DOHH2 (cell line): ENCODE data around the gene MMP15.

Experiments
- EZH2phosphoT487 ChIP-seq: fragments of 200-600 bp; sonication (generic); IDR thresholded peaks from 2 replicates; pipeline ENCODE4 v1.6.1; 2017; ENCODE audit warnings: borderline replicate concordance, mild to moderate bottlenecking, antibody characterized with exemption, low read length, moderate library complexity, mixed read lengths
- TF ChIP-seq, protein P1 (sequence below): fragments of 200-600 bp; sonication (generic); IDR thresholded peaks from one replicate; pipeline ENCODE4 v1.5.1; 2014; ENCODE audit warnings: antibody characterized with exemption, mild to moderate bottlenecking, low read depth, low read length; ENCODE audit not compliant: poor library complexity, severe bottlenecking

DNA sequence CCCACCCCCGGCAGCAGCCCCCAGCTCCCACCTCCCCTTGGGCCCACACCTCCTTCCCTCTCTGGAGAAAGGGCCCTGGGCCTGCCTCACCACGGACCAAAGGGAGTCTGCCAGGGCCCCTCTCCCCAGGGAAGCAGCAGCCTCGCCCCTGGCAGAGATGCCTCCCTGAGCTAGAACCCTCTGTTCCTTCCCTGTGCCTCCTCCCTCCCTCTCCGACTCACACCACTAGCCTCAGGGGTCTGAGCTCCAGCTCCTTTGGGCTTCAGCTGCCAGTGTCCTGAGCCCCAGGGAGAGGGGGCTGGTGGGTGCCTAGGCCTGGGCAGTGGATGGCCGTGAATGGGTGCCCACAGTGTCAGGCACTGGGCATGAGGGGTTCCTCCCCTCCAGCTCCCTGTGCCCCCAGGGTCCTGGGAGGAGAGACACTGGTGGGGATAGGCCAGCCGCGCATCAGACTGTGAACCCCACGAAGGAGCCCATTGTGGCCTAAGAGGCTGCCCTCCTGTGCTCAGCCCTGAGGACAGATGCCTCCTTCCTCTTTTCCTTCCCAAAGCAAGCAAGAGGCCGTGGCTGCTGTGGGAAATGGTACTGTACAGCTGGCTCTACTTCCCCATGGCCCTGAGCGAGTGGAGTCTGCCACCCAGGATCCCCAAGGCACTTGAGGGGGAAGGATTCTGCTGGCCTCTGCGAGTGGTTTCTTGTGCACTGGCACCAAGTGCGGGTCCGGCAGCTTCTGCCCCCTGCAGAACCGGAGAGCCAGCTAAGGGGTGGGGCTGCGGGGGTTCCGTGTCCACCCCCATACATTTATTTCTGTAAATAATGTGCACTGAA lies 20.7 kb downstream of the MMP15 start:
- TF ChIP-seq, protein P1, sequence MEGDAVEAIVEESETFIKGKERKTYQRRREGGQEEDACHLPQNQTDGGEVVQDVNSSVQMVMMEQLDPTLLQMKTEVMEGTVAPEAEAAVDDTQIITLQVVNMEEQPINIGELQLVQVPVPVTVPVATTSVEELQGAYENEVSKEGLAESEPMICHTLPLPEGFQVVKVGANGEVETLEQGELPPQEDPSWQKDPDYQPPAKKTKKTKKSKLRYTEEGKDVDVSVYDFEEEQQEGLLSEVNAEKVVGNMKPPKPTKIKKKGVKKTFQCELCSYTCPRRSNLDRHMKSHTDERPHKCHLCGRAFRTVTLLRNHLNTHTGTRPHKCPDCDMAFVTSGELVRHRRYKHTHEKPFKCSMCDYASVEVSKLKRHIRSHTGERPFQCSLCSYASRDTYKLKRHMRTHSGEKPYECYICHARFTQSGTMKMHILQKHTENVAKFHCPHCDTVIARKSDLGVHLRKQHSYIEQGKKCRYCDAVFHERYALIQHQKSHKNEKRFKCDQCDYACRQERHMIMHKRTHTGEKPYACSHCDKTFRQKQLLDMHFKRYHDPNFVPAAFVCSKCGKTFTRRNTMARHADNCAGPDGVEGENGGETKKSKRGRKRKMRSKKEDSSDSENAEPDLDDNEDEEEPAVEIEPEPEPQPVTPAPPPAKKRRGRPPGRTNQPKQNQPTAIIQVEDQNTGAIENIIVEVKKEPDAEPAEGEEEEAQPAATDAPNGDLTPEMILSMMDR = no peak
- no peak for TF ChIP-seq EZH2phosphoT487
